ENCODE measurements around the gene GAL3ST1.

- TF ChIP-seq, protein P1, sequence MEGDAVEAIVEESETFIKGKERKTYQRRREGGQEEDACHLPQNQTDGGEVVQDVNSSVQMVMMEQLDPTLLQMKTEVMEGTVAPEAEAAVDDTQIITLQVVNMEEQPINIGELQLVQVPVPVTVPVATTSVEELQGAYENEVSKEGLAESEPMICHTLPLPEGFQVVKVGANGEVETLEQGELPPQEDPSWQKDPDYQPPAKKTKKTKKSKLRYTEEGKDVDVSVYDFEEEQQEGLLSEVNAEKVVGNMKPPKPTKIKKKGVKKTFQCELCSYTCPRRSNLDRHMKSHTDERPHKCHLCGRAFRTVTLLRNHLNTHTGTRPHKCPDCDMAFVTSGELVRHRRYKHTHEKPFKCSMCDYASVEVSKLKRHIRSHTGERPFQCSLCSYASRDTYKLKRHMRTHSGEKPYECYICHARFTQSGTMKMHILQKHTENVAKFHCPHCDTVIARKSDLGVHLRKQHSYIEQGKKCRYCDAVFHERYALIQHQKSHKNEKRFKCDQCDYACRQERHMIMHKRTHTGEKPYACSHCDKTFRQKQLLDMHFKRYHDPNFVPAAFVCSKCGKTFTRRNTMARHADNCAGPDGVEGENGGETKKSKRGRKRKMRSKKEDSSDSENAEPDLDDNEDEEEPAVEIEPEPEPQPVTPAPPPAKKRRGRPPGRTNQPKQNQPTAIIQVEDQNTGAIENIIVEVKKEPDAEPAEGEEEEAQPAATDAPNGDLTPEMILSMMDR (IDR thresholded peaks at IDR 0.05; ENCODE audit: low read depth, low read length, poor library complexity, severe bottlenecking), result no peak
- no peak for TF ChIP-seq EZH2phosphoT487 (IDR thresholded peaks at IDR 0.05; ENCODE audit: borderline replicate concordance, low read length)
Observed at GRCh38 chr22:30572210-30572609, 2.3 kb downstream of the GAL3ST1 start.
